ENCODE results near the gene TMEM163. TPM values are rescaled to one million over a fixed set of nuclear protein-coding genes. Genes with fewer than 3 reads are reported as not detected.

TMEM163 gene
- total and polyA plus RNA-seq, 2 of the 13 experiments (the other 11 are each of a cell fraction or from before 2014, with no cell fraction given) = 0.05 TPM; not detected in 1

DNA sequence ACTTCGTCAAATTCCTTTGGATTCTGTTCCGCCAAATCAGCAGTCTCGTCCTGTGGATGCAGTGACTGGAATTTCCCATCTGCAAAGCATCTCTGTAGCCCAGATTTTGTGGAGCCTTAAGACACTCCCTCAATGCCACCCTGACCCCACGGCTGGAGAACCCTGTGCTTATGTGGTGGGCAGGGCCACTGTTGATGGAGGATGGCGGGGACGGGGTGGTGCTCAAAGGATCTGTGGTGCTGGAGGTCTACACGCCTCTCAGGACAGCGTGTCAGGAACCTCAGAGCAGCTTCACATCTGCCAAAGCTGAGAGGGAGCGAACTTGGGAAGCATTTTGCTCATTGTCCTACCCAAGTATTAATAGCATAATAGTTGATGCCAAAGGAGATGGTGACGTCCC is 264.8 kb downstream of the TMEM163 start:
- DNase-seq (ENCODE audit: low spot score) (no peak), FAIRE-seq (no peak), ATAC-seq (no peak)
- ChIA-PET CTCF (ENCODE audit: low intra/inter-chr PET ratio, low total read pairs) (no interaction called here), POLR2A (no interaction called here)
- Histone ChIP-seq H3K4me3 (replicated peaks in 1 of 3; ENCODE audit: insufficient read depth in 1 of 3, low read depth in 2 of 3, low read length in 3 of 3) (no peak overlapping the region), H3K4me2 (ENCODE audit: low read depth, low read length) (no peak overlapping the region), H3K36me3 (replicated peaks in 1 of 2; ENCODE audit: control insufficient read depth in 1 of 2, insufficient read depth in 2 of 2, low read length in 2 of 2) (peaks cover 20 to 34% of the 10 kb centered on the region in 2 experiments), H3K27ac (ENCODE audit: extremely low read length, insufficient read depth, low read length) (no peak overlapping the region), H2AFZ (ENCODE audit: low read length) (no peak overlapping the region), H3K9ac (ENCODE audit: insufficient read depth, low read depth, low read length) (no peak overlapping the region), H3K9me3 (ENCODE audit: low read length) (no peaks in the 10 kb centered on the region), H3K27me3 (ENCODE audit: control insufficient read depth in 1 of 2, insufficient read depth in 2 of 2, low read length in 2 of 2) (no peaks in the 10 kb centered on the region), H4K20me1 (ENCODE audit: insufficient read depth, low read length) (no peaks in the 10 kb centered on the region; the same call in 1 of the 2 replicates), H3K4me1 (ENCODE audit: insufficient read depth, low read length) (peaks cover 46% of the 10 kb centered on the region), H3K79me2 (ENCODE audit: insufficient read depth, low read length) (no peaks in the 10 kb centered on the region)
- 99% methylated on average over 10 of the region's 10 CpGs for WGBS (ENCODE audit: low lambda C conversion rate)
- in situ Hi-C loops (cut with HindIII; ENCODE audit: extremely low pct_ligation_motif_present, low pct_unique_long_range_greater_than_20kb) (loop anchor here (10.0 kb wide), 2 partner anchors 329 to 569 kb away; no protein-coding TSS in a partner anchor), intact Hi-C loops (cut with micrococcal nuclease; ENCODE audit: unreplicated experiment) (no loop called here)
- BruUV-seq (replicated peaks) = no TSS peak
- TF ChIP-seq ZFP36L2 (CRISPR knock-in tag; IDR thresholded peaks at IDR 0.05) = no peak
- peak in 1 of 2 experiments; percentile 28; a peak in 1 of 4 replicates for TF ChIP-seq POLR2A (IDR thresholded peaks at IDR 0.05; ENCODE audit: insufficient read depth in 1 of 2, low read depth in 2 of 2, low read length in 2 of 2)
- TF ChIP-seq POLR2G (IDR thresholded peaks at IDR 0.05; ENCODE audit: low read depth, low read length) = peak; percentile 52; the same call in 1 of the 2 replicates
- TF ChIP-seq RBM22 (optimal IDR thresholded peaks at IDR 0.05; ENCODE audit: low read length) = peak; percentile 95
- TF ChIP-seq, protein P1, sequence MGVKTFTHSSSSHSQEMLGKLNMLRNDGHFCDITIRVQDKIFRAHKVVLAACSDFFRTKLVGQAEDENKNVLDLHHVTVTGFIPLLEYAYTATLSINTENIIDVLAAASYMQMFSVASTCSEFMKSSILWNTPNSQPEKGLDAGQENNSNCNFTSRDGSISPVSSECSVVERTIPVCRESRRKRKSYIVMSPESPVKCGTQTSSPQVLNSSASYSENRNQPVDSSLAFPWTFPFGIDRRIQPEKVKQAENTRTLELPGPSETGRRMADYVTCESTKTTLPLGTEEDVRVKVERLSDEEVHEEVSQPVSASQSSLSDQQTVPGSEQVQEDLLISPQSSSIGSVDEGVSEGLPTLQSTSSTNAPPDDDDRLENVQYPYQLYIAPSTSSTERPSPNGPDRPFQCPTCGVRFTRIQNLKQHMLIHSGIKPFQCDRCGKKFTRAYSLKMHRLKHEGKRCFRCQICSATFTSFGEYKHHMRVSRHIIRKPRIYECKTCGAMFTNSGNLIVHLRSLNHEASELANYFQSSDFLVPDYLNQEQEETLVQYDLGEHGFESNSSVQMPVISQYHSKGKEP (CRISPR knock-in tag; IDR thresholded peaks at IDR 0.05) = no peak
- TF ChIP-seq, protein P2, sequence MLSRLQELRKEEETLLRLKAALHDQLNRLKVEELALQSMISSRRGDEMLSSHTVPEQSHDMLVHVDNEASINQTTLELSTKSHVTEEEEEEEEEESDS (CRISPR knock-in tag; IDR thresholded peaks at IDR 0.05; ENCODE audit: borderline replicate concordance) = no peak

DNA sequence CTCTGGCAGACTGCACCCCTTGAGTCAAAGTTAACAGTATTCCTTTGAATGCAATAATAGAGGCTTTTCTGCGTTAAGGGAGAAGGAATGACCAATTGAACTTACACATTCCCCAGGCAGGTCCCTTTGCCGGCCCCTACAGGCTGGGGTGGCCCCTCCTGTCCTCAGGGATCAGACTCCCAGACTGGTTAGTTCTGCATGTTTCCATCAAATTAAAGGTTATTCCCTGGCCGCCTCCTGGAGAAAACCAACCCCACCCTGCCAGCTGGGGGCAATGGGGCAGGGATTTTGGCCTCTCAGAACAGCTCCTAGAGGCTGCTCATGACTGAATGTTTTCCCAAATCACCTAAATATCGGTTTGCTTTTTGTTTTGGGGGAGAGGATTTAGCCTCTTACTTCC is 265.3 kb downstream of the TMEM163 start:
- Histone ChIP-seq H3K4me3 (replicated peaks in 1 of 3; ENCODE audit: insufficient read depth in 1 of 3, low read depth in 2 of 3, low read length in 3 of 3) (no peak overlapping the region), H3K4me1 (ENCODE audit: insufficient read depth, low read length) (peaks cover 41% of the 10 kb centered on the region), H3K9ac (ENCODE audit: insufficient read depth, low read depth, low read length) (no peak overlapping the region), H2AFZ (ENCODE audit: low read length) (no peak overlapping the region), H3K4me2 (ENCODE audit: low read depth, low read length) (no peak overlapping the region), H4K20me1 (ENCODE audit: insufficient read depth, low read length) (no peaks in the 10 kb centered on the region; the same call in 1 of the 2 replicates), H3K27ac (ENCODE audit: extremely low read length, insufficient read depth, low read length) (no peak overlapping the region), H3K79me2 (ENCODE audit: insufficient read depth, low read length) (no peaks in the 10 kb centered on the region), H3K27me3 (ENCODE audit: control insufficient read depth in 1 of 2, insufficient read depth in 2 of 2, low read length in 2 of 2) (no peaks in the 10 kb centered on the region), H3K9me3 (ENCODE audit: low read length) (no peaks in the 10 kb centered on the region), H3K36me3 (replicated peaks in 1 of 2; ENCODE audit: control insufficient read depth in 1 of 2, insufficient read depth in 2 of 2, low read length in 2 of 2) (peaks cover 24 to 39% of the 10 kb centered on the region in 2 experiments)
- no TSS peak for BruUV-seq (replicated peaks)
- WGBS (ENCODE audit: low lambda C conversion rate) = 97% methylated on average over 4 of the region's 4 CpGs
- ChIA-PET CTCF (ENCODE audit: low intra/inter-chr PET ratio, low total read pairs) (no interaction called here), POLR2A (interaction anchor here (4.3 kb wide), 1 partner anchor 41 kb away, joined by 26 read pairs; no protein-coding TSS in a partner anchor)
- in situ Hi-C loops (cut with HindIII; ENCODE audit: extremely low pct_ligation_motif_present, low pct_unique_long_range_greater_than_20kb) = loop anchor here (10.0 kb wide), 2 partner anchors 329 to 569 kb away; no protein-coding TSS in a partner anchor
- intact Hi-C loops (cut with micrococcal nuclease; ENCODE audit: unreplicated experiment) = no loop called here
- DNase-seq (ENCODE audit: low spot score) (no peak), FAIRE-seq (no peak), ATAC-seq (no peak)
- TF ChIP-seq, protein P3, sequence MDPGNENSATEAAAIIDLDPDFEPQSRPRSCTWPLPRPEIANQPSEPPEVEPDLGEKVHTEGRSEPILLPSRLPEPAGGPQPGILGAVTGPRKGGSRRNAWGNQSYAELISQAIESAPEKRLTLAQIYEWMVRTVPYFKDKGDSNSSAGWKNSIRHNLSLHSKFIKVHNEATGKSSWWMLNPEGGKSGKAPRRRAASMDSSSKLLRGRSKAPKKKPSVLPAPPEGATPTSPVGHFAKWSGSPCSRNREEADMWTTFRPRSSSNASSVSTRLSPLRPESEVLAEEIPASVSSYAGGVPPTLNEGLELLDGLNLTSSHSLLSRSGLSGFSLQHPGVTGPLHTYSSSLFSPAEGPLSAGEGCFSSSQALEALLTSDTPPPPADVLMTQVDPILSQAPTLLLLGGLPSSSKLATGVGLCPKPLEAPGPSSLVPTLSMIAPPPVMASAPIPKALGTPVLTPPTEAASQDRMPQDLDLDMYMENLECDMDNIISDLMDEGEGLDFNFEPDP (CRISPR knock-in tag; conservative IDR thresholded peaks at IDR 0.05) = no peak
- TF ChIP-seq ETV6 (CRISPR knock-in tag; conservative IDR thresholded peaks at IDR 0.05) (no peak), RBM22 (optimal IDR thresholded peaks at IDR 0.05; ENCODE audit: low read length) (peak; percentile 4), ZNF678 (CRISPR knock-in tag; IDR thresholded peaks at IDR 0.05) (no peak), HCFC1 (IDR thresholded peaks at IDR 0.05; ENCODE audit: low read depth, low read length) (no peak), ZNF230 (CRISPR knock-in tag; IDR thresholded peaks at IDR 0.05) (no peak), ZNF326 (CRISPR knock-in tag; IDR thresholded peaks at IDR 0.05; ENCODE audit: borderline replicate concordance) (no peak)
- TF ChIP-seq, protein P4, sequence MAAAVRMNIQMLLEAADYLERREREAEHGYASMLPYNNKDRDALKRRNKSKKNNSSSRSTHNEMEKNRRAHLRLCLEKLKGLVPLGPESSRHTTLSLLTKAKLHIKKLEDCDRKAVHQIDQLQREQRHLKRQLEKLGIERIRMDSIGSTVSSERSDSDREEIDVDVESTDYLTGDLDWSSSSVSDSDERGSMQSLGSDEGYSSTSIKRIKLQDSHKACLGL (CRISPR knock-in tag; IDR thresholded peaks at IDR 0.05) = no peak

All from HepG2 (cell line).